Measurements from ENCODE around the gene CAPZB.
"Not testable (repeated sequence)": the region's sequence is repeated elsewhere in the genome, so short reads cannot be mapped to it uniquely, and the experiment has no call there.

The CAPZB gene

DNA sequence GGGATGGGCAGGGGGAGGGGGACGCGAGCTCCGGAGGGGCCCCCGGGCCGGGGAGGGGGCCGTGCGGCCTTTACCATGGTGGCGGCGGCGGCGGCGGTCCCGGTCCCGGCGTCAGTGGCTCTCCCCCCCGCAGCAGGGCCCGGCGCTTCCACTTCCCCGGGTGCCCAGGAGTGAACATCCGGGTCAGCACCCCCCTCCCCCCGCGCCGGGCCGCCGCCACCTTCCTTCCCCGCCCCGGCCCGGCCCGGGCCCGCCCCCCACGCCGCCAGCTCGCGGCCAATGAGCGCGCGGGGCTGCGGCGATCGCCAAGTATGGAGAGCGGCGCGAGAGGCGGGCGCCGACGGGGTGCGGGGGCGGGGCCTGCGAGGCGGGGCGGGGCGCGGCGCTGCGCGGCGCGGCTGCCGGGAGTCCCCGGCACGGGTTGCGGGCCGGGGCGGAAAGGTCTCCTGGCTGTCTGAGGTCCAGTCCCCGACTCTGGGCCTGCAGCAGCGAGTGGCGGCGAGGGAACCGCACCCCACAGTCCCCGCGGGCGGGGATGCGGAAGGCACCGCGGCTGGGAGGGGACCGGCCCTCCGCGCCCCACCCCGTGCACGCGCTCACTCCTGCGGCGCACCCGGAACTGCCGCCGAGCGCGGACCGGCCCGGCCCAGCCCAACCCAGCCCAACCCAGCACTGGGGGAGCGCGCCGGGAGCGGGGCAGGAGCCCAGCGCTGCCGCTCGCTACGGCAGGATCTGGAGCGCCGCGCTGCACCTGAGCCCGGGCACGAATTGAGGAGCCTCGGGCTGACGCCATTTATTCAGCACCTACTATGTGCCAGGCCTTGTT is at the start of gene CAPZB:
Gene CAPZB (minus strand): TSS at position 178 of the 826 bp plus-strand sequence. CDS start 101 bp downstream, at position 77.
- peak; percentile 73 for DNase-seq

DNA sequence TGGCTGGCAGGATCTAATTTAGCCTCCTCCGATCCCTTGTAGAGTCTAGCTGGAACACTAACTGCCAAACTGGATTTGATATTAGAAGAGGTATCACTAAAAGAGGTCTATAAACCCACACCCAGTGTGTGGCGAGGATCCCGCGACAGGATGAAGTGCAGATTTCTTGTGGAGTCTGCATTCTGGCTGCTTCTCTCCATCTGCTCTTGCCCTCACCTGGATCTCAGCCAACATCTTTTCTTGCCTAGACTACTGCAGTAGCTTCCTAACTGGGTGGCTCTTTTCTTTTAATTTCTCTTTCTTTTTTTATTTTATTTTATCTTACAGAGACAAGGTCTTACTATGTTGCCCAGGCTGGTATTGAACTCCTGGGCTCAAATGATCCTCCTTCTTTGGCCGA is 48.9 kb upstream of the CAPZB start:
- DNase-seq = peak; percentile 6

GRCh38 chr1:19533626-19534025 is 48.3 kb upstream of the CAPZB start:
- no peak for DNase-seq

DNA sequence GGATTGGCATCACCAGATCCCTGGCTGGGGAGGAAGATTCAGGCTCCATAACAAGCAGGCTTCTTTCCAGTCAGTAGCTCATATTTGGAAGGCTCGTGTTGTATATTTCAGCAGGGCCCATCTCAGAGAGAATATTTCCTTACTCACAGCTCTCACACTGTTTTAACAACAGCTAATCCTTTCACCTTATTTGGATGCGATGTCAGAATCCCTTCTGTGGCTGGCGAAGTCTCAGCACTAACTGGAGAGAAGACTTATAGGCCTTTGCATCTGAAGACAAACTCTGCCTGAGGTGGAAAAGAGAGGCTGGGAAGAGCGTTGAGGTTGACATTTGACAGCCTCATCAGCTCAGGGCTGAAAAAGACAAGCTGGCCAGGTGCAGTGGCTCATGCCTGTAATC is 47.2 kb upstream of the CAPZB start:
- DNase-seq = no peak

- no peak for DNase-seq
These were observed 44.3 kb upstream of the CAPZB start for GRCh38 chr1:19529664-19530063.

DNA sequence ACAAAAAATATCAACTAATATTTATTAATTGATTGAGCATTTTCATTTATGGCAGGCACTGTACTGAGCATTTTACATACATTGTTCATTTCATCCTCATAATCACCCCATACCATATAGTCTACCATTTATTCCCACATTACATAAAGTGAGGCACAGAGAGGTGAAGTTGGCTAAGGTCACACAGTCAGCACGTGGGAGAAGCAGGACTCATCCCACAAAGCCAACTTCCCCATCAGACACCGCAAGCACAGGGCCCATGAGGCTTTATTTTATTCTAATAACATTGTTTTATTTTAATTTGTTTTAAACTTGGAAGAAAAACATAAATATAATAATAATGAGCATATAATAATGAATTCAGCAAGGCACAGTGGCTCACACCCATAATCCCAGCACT is 43.1 kb upstream of the CAPZB start:
- no peak for DNase-seq

GRCh38 chr1:19525607-19526545 is 40.5 kb upstream of the CAPZB start:
- no peak for DNase-seq

DNA sequence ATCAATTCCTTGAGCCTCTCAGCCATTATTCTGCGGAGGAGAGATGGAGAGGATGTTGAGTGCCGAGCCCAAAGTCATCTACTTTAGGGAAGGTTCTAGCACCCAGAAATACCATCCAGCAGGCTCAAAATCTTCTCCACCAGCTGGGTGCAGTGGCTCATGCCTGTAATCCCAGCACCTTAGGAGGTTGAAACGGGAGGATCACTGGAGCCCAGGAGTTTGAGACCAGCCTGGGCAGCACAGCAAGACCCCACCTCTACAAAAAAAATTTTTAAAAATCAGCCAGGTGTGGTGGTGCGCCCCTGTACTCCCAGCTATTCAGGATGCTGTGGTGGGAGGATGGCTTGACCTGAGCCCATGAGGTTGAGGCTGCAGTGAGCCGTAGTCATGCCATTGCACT is 39.5 kb upstream of the CAPZB start:
- no peak for DNase-seq

DNA sequence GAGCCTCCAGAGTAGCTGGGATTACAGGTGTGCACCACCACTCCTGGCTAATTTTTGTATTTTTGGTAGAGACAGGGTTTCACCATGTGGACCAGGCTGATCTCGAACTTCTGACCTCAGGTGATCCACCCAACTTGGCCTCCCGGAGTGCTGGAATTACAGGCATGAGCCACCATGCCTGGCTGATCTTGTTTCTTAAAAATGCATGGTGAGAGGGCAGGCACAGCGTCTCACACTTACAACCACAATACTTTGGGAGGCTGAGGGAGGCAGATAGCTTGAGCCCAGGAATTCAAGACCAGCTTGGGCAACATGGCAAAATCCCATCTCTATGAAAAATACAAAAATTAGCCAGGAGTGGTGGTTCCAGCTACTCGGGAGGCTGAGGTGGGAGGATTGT is 37.2 kb upstream of the CAPZB start:
- not testable (repeated sequence) for DNase-seq

DNA sequence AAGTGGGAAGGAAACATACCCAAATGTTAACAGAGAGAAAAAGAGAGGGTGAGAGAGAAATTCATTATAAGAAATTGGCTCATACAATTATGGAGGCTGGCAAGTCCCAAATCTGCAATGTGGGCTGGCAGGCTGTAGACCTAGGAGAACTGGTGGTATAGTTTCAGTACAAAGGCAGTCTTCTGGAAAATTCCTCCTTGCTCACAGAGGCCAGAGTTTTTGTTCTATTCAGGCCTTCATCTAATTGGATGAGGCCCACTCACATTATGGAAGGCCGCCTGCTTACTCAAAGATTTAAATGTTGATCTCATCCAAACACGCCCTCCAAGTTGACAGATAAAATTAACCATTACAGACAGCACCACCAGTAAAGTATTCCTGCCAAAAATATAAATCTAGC is 36.1 kb upstream of the CAPZB start:
- peak; percentile 33 for DNase-seq

GRCh38 chr1:19517017-19517416 is 31.7 kb upstream of the CAPZB start:
- no peak for DNase-seq

GRCh38 chr1:19515201-19515600 is 29.9 kb upstream of the CAPZB start:
- no peak for DNase-seq

DNA sequence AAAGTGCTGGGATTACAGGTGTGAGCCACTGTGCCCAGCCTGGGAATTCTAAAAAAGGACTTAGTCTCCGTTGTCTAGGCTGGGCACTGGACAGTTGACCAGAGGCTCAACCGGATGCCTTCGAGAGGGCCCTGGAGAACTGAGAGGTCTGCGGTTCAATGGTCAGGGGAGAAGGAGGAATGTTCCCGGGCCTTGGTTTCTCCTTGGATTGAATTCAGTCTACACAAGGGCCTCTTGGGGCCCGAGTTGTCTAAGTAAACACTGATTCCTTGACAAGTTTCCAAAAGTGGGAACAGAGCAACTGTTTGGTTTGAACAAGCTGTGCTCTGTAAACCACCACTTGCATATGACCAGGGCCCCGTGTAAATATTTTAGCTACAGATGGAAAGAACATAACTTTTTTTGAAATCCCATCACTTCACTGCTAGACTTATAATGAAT is 29.1 kb upstream of the CAPZB start:
- DNase-seq = no peak

DNA sequence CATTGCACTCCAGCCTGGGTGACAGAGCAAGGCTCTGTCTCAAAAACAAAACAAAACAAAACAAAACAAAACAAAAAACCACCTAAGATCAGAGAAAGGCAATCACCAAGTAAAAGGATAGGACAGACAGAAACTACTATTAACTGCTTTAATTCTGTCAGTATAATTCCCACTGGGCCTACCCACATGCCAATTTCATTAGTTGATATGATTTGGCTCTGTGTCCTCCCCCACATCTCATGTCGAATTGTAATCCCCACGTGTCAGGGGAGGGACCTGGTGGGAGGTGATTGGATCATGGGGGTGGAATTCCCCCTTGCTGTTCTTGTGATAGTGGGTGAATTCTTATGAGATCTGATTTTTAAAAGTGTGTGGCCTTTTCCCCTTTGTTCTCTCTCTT is 27.2 kb upstream of the CAPZB start:
- no peak for DNase-seq

DNA sequence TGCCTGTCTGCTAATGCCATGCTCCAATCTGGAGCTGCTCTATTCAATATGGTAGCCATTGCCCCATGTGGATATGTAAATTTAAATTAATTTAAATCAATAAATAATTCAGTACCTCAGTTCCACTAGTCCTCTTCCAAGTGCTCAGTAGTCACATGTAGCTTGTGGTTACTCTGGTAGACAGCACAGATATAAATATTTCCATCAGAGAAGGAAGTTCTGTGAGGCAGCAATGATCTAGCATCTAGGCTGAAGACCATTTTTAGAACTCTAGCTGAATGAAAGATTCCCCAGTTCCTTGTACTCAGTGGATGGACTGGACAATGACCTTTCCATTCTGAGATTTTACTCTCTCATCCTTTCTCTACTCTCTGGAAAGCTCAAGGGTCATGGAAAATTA is 25.8 kb upstream of the CAPZB start:
- no peak for DNase-seq

DNA sequence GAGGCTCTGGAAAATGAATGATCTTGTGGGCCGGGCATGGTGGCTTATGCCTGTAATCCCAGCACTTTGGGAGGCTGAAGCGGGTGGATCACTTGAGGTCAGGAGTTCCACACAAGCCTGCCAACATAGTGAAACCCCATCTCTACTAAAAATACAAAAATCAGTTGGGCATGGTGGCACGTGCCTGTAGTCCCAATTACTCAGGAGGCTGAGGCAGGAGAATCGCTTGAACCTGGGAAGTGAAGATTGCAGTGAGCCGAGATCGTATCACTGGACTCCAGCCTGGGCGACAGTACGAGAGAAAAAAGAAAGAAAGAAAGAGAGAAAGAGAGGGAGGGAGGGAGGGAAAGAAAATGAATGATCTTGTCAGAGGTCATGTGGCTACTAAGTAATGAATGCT is 24.3 kb upstream of the CAPZB start:
- DNase-seq = not testable (repeated sequence)

DNA sequence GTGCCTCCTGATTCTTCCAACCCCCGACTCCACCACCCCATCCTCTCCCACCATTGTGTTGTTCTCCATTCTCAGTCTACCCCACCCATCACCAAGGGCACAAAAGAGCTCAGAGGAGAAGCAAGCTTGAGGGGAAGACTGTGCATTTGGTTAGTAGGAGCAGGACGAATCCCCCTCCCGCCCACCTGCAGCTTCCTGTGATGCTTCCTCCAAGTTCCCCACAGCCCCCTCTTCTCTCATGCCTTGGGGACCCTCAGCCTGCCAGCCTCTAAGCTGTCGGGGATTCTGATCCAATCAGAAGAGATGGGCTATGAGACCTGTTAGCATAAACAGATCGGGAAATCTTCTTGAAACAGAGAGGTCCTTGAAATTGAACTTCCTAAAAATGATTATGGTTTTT is 22.2 kb upstream of the CAPZB start:
- no peak for DNase-seq

GRCh38 chr1:19505693-19506457 is 20.5 kb upstream of the CAPZB start:
- no peak for DNase-seq

DNA sequence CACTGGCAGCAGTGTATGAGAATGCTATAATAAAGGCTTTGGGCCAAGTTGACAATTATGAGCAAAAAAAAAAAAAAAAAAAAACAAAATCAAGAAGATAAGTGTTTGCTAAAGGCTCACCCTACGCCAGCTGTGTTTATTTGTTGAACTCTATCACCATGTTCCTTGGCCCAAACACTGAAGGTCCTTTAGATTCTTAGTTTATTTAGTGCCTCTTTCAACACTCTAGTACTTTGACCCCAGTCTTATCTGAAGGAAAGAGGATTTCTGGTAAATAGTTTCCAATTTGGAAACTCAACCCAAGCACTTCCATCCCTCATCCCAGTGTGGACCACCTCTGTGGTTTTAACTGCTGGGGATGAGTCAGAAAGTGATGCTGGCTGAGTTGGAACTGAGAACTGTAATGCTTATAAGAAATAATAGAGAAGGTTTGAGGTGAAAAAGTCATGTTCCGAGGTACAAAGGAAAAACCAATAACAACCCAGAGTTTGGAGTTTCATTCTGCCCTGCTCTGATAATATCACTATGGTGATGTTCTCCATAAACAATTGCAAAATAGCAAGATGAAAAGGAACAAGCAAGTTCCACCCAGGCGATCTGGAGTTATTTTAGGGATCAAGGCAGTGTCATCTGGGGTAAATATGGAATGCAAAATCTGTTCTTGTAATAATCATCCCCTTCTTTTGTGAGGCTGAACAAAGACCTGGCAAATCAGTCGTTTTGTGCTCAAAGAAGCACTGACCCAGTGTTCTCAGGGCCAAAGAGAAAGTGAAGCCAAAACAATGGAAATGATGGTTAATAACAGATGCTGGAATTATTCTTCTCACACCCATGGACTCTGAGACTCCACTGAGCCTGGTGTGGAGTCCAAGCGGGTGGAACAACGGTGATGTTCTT is 19.7 kb upstream of the CAPZB start:
- DNase-seq = no peak

- DNase-seq = not testable (repeated sequence)
These were observed 16.9 kb upstream of the CAPZB start for GRCh38 chr1:19502284-19502683.

DNA sequence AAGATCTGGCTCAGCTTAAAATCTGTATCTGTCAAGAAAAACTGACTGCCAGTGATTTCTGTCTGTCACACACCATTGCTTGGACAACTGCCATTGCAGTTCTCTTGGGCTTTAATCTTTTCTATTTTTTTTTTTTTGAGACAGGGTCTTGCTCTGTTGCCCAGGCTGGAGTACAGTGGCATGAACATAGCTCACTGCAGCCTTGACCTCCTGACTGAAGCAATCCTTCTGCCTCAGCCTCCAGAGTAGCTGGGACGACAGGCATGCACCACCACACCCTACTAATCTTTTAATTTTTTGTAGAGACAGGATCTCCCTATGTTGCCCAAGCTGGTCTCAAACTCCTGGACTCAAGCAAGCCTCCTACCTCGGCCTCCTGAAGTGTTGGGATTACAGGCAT is 14.5 kb upstream of the CAPZB start:
- not testable (repeated sequence) for DNase-seq

GRCh38 chr1:19497443-19497842 is 12.1 kb upstream of the CAPZB start:
- not testable (repeated sequence) for DNase-seq

Data from NCI-H446 treated with DMSO at 0.1 percent for 48 hours (cell line).